BE2C (cell line): ENCODE results near the gene MAGI2.

Source experiments
- DNase-seq: peaks from one replicate; pipeline ENCODE4 v3.0.0-alpha.2; 2020
- H3K27me3 ChIP-seq: fragments of 250-450 bp; sonication (Bioruptor Pico); 2 replicates; pipeline ENCODE4 v1.5.1; 2020; ENCODE audit warnings: mild to moderate bottlenecking
- H3K36me3 ChIP-seq: fragments of 250-450 bp; sonication (Bioruptor Pico); 2 replicates; pipeline ENCODE4 v1.5.1; 2020; ENCODE audit warnings: mild to moderate bottlenecking
- H3K4me1 ChIP-seq: fragments of 250-450 bp; sonication (Bioruptor Pico); 2 replicates; pipeline ENCODE4 v1.5.1; 2020
- H3K4me3 ChIP-seq: 2 replicates; pipeline ENCODE4 v1.5.1; 2011; ENCODE audit warnings: low read depth, low read length
- H3K9me3 ChIP-seq: fragments of 250-450 bp; sonication (Bioruptor Pico); 2 replicates; pipeline ENCODE4 v1.5.1; 2020
- CTCF ChIP-seq: IDR thresholded peaks from 2 replicates; pipeline ENCODE4 v1.5.1; 2012; ENCODE audit warnings: mild to moderate bottlenecking, low read depth, low read length

Gene MAGI2

GRCh38 chr7:78359836-78360235 is 1093.6 kb downstream of the MAGI2 start:
- Histone ChIP-seq H3K9me3 (no peaks in the 10 kb centered on the region), H3K4me1 (no peaks in the 10 kb centered on the region), H3K4me3 (no peak overlapping the region), H3K36me3 (no peaks in the 10 kb centered on the region), H3K27me3 (peaks cover 4% of the 10 kb centered on the region; the same call in 1 of the 2 replicates)
- no peak for TF ChIP-seq CTCF
- DNase-seq = no peak

GRCh38 chr7:78357709-78358108 is 1095.8 kb downstream of the MAGI2 start:
- TF ChIP-seq CTCF = no peak

GRCh38 chr7:78355834-78356233 is 1097.6 kb downstream of the MAGI2 start:
- no peak overlapping the region for H3K4me3 ChIP-seq
- peaks cover 3% of the 10 kb centered on the region for H3K27me3 ChIP-seq
- DNase-seq = no peak
- no peaks in the 10 kb centered on the region for H3K9me3 ChIP-seq
- TF ChIP-seq CTCF = no peak
- no peaks in the 10 kb centered on the region for H3K4me1 ChIP-seq
- H3K36me3 ChIP-seq = no peaks in the 10 kb centered on the region

More at GRCh38 chr7:78357709-78358108, 1095.8 kb downstream of the MAGI2 start:
- H3K4me3 ChIP-seq = no peak overlapping the region
- H3K4me1 ChIP-seq = no peaks in the 10 kb centered on the region
- no peaks in the 10 kb centered on the region for H3K36me3 ChIP-seq
- peaks cover 4% of the 10 kb centered on the region for H3K27me3 ChIP-seq
- no peaks in the 10 kb centered on the region for H3K9me3 ChIP-seq
- no peak for DNase-seq

GRCh38 chr7:78350926-78351325 is 1102.5 kb downstream of the MAGI2 start:
- Histone ChIP-seq H3K4me1 (no peaks in the 10 kb centered on the region), H3K27me3 (peaks cover 14% of the 10 kb centered on the region), H3K36me3 (no peaks in the 10 kb centered on the region), H3K9me3 (no peaks in the 10 kb centered on the region), H3K4me3 (no peak overlapping the region)
- DNase-seq = no peak
- TF ChIP-seq CTCF = no peak

GRCh38 chr7:78350391-78350790 is 1103.1 kb downstream of the MAGI2 start:
- TF ChIP-seq CTCF = no peak
- no peaks in the 10 kb centered on the region for H3K36me3 ChIP-seq
- DNase-seq = no peak

GRCh38 chr7:78346827-78347226 is 1106.6 kb downstream of the MAGI2 start:
- H3K4me3 ChIP-seq = no peak overlapping the region
- H3K9me3 ChIP-seq = no peaks in the 10 kb centered on the region
- peaks cover 11% of the 10 kb centered on the region for H3K27me3 ChIP-seq
- no peak for TF ChIP-seq CTCF
- H3K36me3 ChIP-seq = no peaks in the 10 kb centered on the region
- DNase-seq = no peak
- H3K4me1 ChIP-seq = no peaks in the 10 kb centered on the region

More at GRCh38 chr7:78350391-78350790, 1103.1 kb downstream of the MAGI2 start:
- no peaks in the 10 kb centered on the region for H3K4me1 ChIP-seq
- no peak overlapping the region for H3K4me3 ChIP-seq
- H3K27me3 ChIP-seq = peaks cover 14% of the 10 kb centered on the region
- H3K9me3 ChIP-seq = no peaks in the 10 kb centered on the region
